Adrenal gland (tissue), 5 donors: ENCODE data around the gene MNAT1.

Source experiments
- POLR2A ChIP-seq, 2 donors: fragments of 450-650 bp; IDR thresholded peaks; one replicate each; pipeline ENCODE4 v1.6.1; 2017; ENCODE audit warnings: antibody characterized with exemption in 2 of 2, mild to moderate bottlenecking in 2 of 2, moderate library complexity in 1 of 2
- TF ChIP-seq, protein P1 (sequence below), 6 experiments: fragments of 450-650 bp in 4 of 6; fragments of 200-600 bp in 2 of 6; sonication (generic) in 1 of 6; IDR thresholded peaks; 1 replicate in 5 of 6; 2 replicates in 1 of 6; pipeline versions ENCODE4 v1.5.1 to v1.8.0; 2016 to 2021; ENCODE audit warnings: antibody characterized with exemption in 6 of 6, mild to moderate bottlenecking in 2 of 6, moderate library complexity in 1 of 6
- donor health status: DM: no; HTN: no; CAD: no.

DNA sequence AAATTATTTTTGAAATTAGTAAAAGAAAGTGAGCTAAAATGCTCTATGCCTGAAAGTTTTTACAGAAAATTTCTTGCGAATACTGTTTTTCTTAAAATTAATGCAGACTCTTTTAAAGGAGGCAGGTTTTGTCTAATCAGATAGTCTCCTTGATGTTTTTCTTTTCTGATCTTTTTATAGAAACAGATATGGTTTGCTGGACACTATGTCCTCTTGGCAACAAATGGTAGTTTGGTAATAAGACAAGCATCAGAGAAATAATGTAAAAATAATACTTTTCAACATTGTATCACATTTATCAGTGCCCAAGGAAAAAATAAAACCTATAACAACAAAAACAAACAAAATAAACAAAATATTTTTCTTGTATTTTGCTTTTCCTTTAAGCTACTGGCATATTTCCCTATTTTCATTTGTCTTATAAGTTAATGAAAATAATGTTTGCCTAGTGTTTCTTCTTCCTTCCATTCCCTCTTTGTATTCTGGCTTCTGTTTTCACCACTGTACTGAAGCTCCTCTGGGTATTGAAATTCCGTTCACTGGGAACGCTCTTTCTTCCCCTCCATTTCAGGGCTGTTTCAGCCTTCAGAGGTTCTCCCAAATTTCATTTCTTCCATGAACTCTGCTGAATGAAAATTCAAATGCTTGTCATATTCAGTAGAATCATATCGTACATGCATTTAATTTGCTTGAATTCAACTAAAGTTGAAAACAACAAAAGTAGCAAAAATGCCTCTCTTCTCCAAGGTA, 131.0 kb downstream of the MNAT1 start:
- no peak for TF ChIP-seq POLR2A (IDR thresholded peaks at IDR 0.05)
- TF ChIP-seq, protein P1, sequence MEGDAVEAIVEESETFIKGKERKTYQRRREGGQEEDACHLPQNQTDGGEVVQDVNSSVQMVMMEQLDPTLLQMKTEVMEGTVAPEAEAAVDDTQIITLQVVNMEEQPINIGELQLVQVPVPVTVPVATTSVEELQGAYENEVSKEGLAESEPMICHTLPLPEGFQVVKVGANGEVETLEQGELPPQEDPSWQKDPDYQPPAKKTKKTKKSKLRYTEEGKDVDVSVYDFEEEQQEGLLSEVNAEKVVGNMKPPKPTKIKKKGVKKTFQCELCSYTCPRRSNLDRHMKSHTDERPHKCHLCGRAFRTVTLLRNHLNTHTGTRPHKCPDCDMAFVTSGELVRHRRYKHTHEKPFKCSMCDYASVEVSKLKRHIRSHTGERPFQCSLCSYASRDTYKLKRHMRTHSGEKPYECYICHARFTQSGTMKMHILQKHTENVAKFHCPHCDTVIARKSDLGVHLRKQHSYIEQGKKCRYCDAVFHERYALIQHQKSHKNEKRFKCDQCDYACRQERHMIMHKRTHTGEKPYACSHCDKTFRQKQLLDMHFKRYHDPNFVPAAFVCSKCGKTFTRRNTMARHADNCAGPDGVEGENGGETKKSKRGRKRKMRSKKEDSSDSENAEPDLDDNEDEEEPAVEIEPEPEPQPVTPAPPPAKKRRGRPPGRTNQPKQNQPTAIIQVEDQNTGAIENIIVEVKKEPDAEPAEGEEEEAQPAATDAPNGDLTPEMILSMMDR (IDR thresholded peaks at IDR 0.05), result no peak
